IMR-90 (cell line): ENCODE data around the gene OLFML3. TPM values are rescaled to one million over a fixed set of nuclear protein-coding genes. Genes with fewer than 3 reads are reported as not detected.

ENCODE experiments used
- ATAC-seq: fragments of 200-7000 bp; cut with Tn5 transposase; 2 replicates; pipeline ENCODE4 v1.9.1; 2020; ENCODE audit warnings: low read depth, mild to moderate bottlenecking, moderate library complexity
- BruUV-seq: library from RNA; stranded (reverse); fragments of 400-500 nt; replicated peaks from 2 replicates; lab custom pipeline; 2021; lab: Mats Ljungman, UMichigan
- CTCF ChIA-PET: fragments of 300-600 bp; formaldehyde crosslinking; extraction: SDS; loops from one replicate; lab custom pipeline; 2021; ENCODE audit warnings: antibody characterized with exemption; lab: Yijun Ruan, JAX
- POLR2A ChIA-PET: fragments of 300-600 bp; sonication (Branson Sonifier 250); formaldehyde crosslinking; loops from one replicate; lab custom pipeline; 2022; ENCODE audit warnings: antibody characterized with exemption; ENCODE audit not compliant: unreplicated experiment; lab: Charles Lee
- DNase-seq: peaks from one replicate; pipeline ENCODE4 v3.0.0; 2013
- H2AFZ ChIP-seq: replicated peaks from 2 replicates; pipeline ENCODE3; 2013; ENCODE audit warnings: low read length, mild to moderate bottlenecking; ENCODE audit not compliant: poor library complexity
- H2AK5ac ChIP-seq: 2 replicates; pipeline ENCODE4 v1.6.1; 2013; ENCODE audit warnings: low read depth, low read length, inconsistent platforms
- H2AK9ac ChIP-seq: replicated peaks from 2 replicates; pipeline ENCODE3; 2013; ENCODE audit warnings: mild to moderate bottlenecking, low read depth, low read length, moderate library complexity; ENCODE audit not compliant: poor library complexity
- H2BK120ac ChIP-seq: 2 replicates; pipeline ENCODE4 v1.6.1; 2013; ENCODE audit warnings: low read depth, low read length, inconsistent platforms
- H2BK15ac ChIP-seq: 3 replicates; pipeline ENCODE4 v1.6.1; 2013; ENCODE audit warnings: low read depth, low read length, inconsistent platforms
- H2BK20ac ChIP-seq: 2 replicates; pipeline ENCODE4 v1.6.1; 2013; ENCODE audit warnings: low read depth, mild to moderate bottlenecking, inconsistent platforms, low read length, moderate library complexity
- H2BK5ac ChIP-seq: 2 replicates; pipeline ENCODE4 v1.6.1; 2013; ENCODE audit warnings: mild to moderate bottlenecking, low read depth, low read length, inconsistent platforms; ENCODE audit not compliant: poor library complexity, severe bottlenecking
- H3K14ac ChIP-seq: replicated peaks from 2 replicates; pipeline ENCODE4 v1.6.1; 2013; ENCODE audit warnings: low read depth, low read length, inconsistent platforms
- H3K18ac ChIP-seq: 2 replicates; pipeline ENCODE4 v1.6.1; 2013; ENCODE audit warnings: low read depth, low read length, control low read depth
- H3K23ac ChIP-seq: 2 replicates; pipeline ENCODE4 v1.6.1; 2013; ENCODE audit warnings: low read depth, low read length, inconsistent platforms
- H3K27ac ChIP-seq: 2 replicates; pipeline ENCODE4 v1.5.1; 2013; ENCODE audit warnings: mild to moderate bottlenecking, control low read depth, low read length; ENCODE audit not compliant: insufficient read depth
- H3K27me3 ChIP-seq: 2 replicates; pipeline ENCODE4 v1.6.1; 2013; ENCODE audit warnings: low read length; ENCODE audit not compliant: control insufficient read depth, insufficient read depth
- H3K36me3 ChIP-seq: 2 replicates; pipeline ENCODE4 v1.6.1; 2013; ENCODE audit warnings: low read length, mixed read lengths; ENCODE audit not compliant: control insufficient read depth, insufficient read depth
- H3K4ac ChIP-seq: 2 replicates; pipeline ENCODE4 v1.6.1; 2013; ENCODE audit warnings: low read depth, low read length, inconsistent platforms
- H3K4me1 ChIP-seq: 2 replicates; pipeline ENCODE4 v1.6.1; 2013; ENCODE audit warnings: low read length, mixed read lengths; ENCODE audit not compliant: control insufficient read depth, insufficient read depth
- H3K4me2 ChIP-seq: 2 replicates; pipeline ENCODE4 v1.6.1; 2013; ENCODE audit warnings: low read depth, mild to moderate bottlenecking, control low read depth, low read length, moderate library complexity
- H3K4me3 ChIP-seq: 2 replicates; pipeline ENCODE4 v1.5.1; 2013; ENCODE audit warnings: low read depth, mild to moderate bottlenecking, control low read depth, low read length, moderate library complexity; ENCODE audit not compliant: insufficient read depth
- H3K56ac ChIP-seq: 2 replicates; pipeline ENCODE4 v1.6.1; 2013; ENCODE audit warnings: low read length, inconsistent platforms; ENCODE audit not compliant: insufficient read depth; ENCODE audit errors: extremely low read depth
- H3K79me1 ChIP-seq, 2 experiments: 2 replicates each; pipeline ENCODE4 v1.6.1; 2013; ENCODE audit warnings: low read length in 2 of 2, inconsistent platforms in 1 of 2, low read depth in 1 of 2
- H3K9ac ChIP-seq: 2 replicates; pipeline ENCODE4 v1.6.1; 2013; ENCODE audit warnings: low read depth, low read length, control low read depth
- H3K9me1 ChIP-seq: 2 replicates; pipeline ENCODE4 v1.6.1; 2013; ENCODE audit warnings: low read length, inconsistent platforms; ENCODE audit not compliant: insufficient read depth
- H3K9me3 ChIP-seq: 2 replicates; pipeline ENCODE4 v1.6.1; 2013; ENCODE audit warnings: low read length; ENCODE audit not compliant: control insufficient read depth, insufficient read depth
- H4K20me1 ChIP-seq: 2 replicates; pipeline ENCODE4 v1.6.1; 2013; ENCODE audit warnings: low read length, inconsistent platforms; ENCODE audit not compliant: insufficient read depth
- H4K5ac ChIP-seq: 2 replicates; pipeline ENCODE4 v1.6.1; 2013; ENCODE audit warnings: mild to moderate bottlenecking, low read depth, low read length, control low read depth
- H4K8ac ChIP-seq, 2 experiments: 2 replicates each; pipeline ENCODE4 v1.6.1; 2013; ENCODE audit warnings: low read depth in 2 of 2, low read length in 2 of 2, control low read depth in 1 of 2, inconsistent platforms in 1 of 2
- H4K91ac ChIP-seq: 2 replicates; pipeline ENCODE4 v1.6.1; 2013; ENCODE audit warnings: low read depth, low read length, inconsistent platforms; ENCODE audit not compliant: insufficient read depth
- BHLHE40 ChIP-seq: fragments of 150-350 bp; IDR thresholded peaks from 2 replicates; pipeline ENCODE4 v1.6.1; 2016; ENCODE audit warnings: mild to moderate bottlenecking, low read depth, low read length
- CEBPB ChIP-seq: IDR thresholded peaks from 2 replicates; pipeline ENCODE4 v1.6.1; 2012; ENCODE audit warnings: low read depth, low read length, improper control_type of control experiment
- CHD1 ChIP-seq: IDR thresholded peaks from 2 replicates; pipeline ENCODE4 v1.6.1; 2012; ENCODE audit warnings: low read depth, low read length, improper control_type of control experiment
- CTCF ChIP-seq: conservative IDR thresholded peaks from 2 replicates; pipeline ENCODE4 v1.5.1; 2012; ENCODE audit warnings: mild to moderate bottlenecking, low read depth, low read length, improper control_type of control experiment
- FOS ChIP-seq: fragments of 150-350 bp; IDR thresholded peaks from 2 replicates; pipeline ENCODE4 v1.6.1; 2016; ENCODE audit warnings: low read depth, low read length
- MAFK ChIP-seq: IDR thresholded peaks from 2 replicates; pipeline ENCODE4 v1.6.1; 2012; ENCODE audit warnings: low read depth, low read length, improper control_type of control experiment
- MAZ ChIP-seq: IDR thresholded peaks from 2 replicates; pipeline ENCODE4 v1.6.1; 2012; ENCODE audit warnings: low read depth, mild to moderate bottlenecking, low read length, improper control_type of control experiment, moderate library complexity, borderline replicate concordance
- MXI1 ChIP-seq: IDR thresholded peaks from 2 replicates; pipeline ENCODE4 v1.6.1; 2012; ENCODE audit warnings: low read depth, mild to moderate bottlenecking, low read length, moderate library complexity, borderline replicate concordance
- POLR2A ChIP-seq: IDR thresholded peaks from 2 replicates; pipeline ENCODE4 v1.6.1; 2012; ENCODE audit warnings: mild to moderate bottlenecking, low read depth, low read length
- RAD21 ChIP-seq: IDR thresholded peaks from 2 replicates; pipeline ENCODE4 v1.6.1; 2012; ENCODE audit warnings: low read length, improper control_type of control experiment
- RCOR1 ChIP-seq: IDR thresholded peaks from 2 replicates; pipeline ENCODE4 v1.6.1; 2012; ENCODE audit warnings: mild to moderate bottlenecking, low read length, improper control_type of control experiment; ENCODE audit not compliant: insufficient replicate concordance
- SMC3 ChIP-seq: fragments of 150-350 bp; IDR thresholded peaks from 2 replicates; pipeline ENCODE4 v1.6.1; 2016; ENCODE audit warnings: low read depth, mild to moderate bottlenecking, antibody characterized with exemption, low read length, moderate library complexity
- USF2 ChIP-seq: fragments of 150-350 bp; IDR thresholded peaks from 2 replicates; pipeline ENCODE4 v1.6.1; 2017; ENCODE audit warnings: mild to moderate bottlenecking, antibody characterized with exemption, low read length, low read depth
- WGBS, 2 experiments: methylation state at CpG; one replicate each; pipeline versions ENCODE4 v1.1.5 to v1.1.7; 2013; ENCODE audit warnings: missing lambda C conversion rate in 2 of 2; ENCODE audit not compliant: insufficient read length in 1 of 2; ENCODE audit errors: extremely low coverage in 2 of 2; 5-methylcytosine and 5-hydroxymethylcytosine counted together
- dilution Hi-C: fragments of 300-500 bp; cut with HindIII; formaldehyde crosslinking; loops from one replicate; pipeline ENCODE4 v1.14.3; 2018; ENCODE audit warnings: low sequenced_read_pairs; ENCODE audit not compliant: unreplicated experiment
- in situ Hi-C: fragments of 300-500 bp; cut with MboI; formaldehyde crosslinking; loops from 3 replicates; pipeline ENCODE4 v1.14.3; 2019; ENCODE audit warnings: low sequenced_read_pairs, inconsistent platforms, mixed read lengths
- intact Hi-C: fragments of 100-400 bp; cut with micrococcal nuclease; formaldehyde crosslinking; loops from 2 replicates; pipeline ENCODE4 v1.10.0; 2022
- polyA plus RNA-seq, 3 experiments: library from polyadenylated mRNA; depleted of rRNA; stranded (reverse); fragments of >200 nt; gene quantifications; 2 replicates each; pipeline ENCODE4 v1.2.3, GENCODE V29; 2012; ENCODE audit warnings: low replicate concordance in 1 of 3
- total RNA-seq: library from RNA; depleted of rRNA; stranded (reverse); fragments of >200 nt; gene quantifications from 2 replicates; pipeline ENCODE4 v1.2.3, GENCODE V29; 2012

The OLFML3 gene
- total and polyA plus RNA-seq, 2 of the 4 experiments (the other 2 are of a cell fraction), result 40.9 to 71.3 TPM

GRCh38 chr1:113981962-113982931, 3.0 kb downstream of the OLFML3 start:
- H4K8ac ChIP-seq, result peak overlapping the region in 1 of 2 experiments; percentile 47; a peak in 2 of 4 replicates
- in situ Hi-C loops, result loop anchor here (5.0 kb wide), 1 partner anchor 300 kb away; no protein-coding TSS in a partner anchor
- peak overlapping the region; percentile 47 for H2AK9ac ChIP-seq
- peak overlapping the region; percentile 82 for H2AFZ ChIP-seq
- 0% methylated on average over 1 of the region's 18 CpGs; no CpG with 5 or more reads in 1 of the 2 experiments for WGBS, 2 experiments
- H3K27me3 ChIP-seq, result no peaks in the 10 kb centered on the region
- H3K23ac ChIP-seq, result 0 out of 2 replicates have a peak overlapping the region, but pooled peaks have one; percentile 4
- peak overlapping the region; percentile 23; the same call in 1 of the 2 replicates for H3K4me3 ChIP-seq
- peak overlapping the region; percentile 86 for H3K4ac ChIP-seq
- CTCF ChIA-PET, result interaction anchor here (0.5 to 3.8 kb wide), 3 partner anchors 14 to 301 kb away, joined by 3 to 23 read pairs (median 3); no protein-coding TSS in a partner anchor
- peak overlapping the region; percentile 69; the same call in 1 of the 2 replicates for H2AK5ac ChIP-seq
- H4K20me1 ChIP-seq, result no peaks in the 10 kb centered on the region
- peak overlapping the region; percentile 3; the same call in 1 of the 2 replicates for H3K18ac ChIP-seq
- peak overlapping the region; percentile 84 for H3K4me2 ChIP-seq
- H3K79me1 ChIP-seq, result peaks cover 0 to 24% of the 10 kb centered on the region in 2 experiments; a peak in 2 of 4 replicates
- ATAC-seq, result peak; percentile 53
- H3K14ac ChIP-seq, result peak overlapping the region; percentile 73; the same call in 1 of the 2 replicates
- no TSS peak for BruUV-seq
- intact Hi-C loops, result no loop called here
- peak overlapping the region; percentile 60 for H3K27ac ChIP-seq
- H3K56ac ChIP-seq, result peak overlapping the region; percentile 0; the same call in 1 of the 2 replicates
- dilution Hi-C loops, result no loop called here
- peak overlapping the region; percentile 87 for H4K91ac ChIP-seq
- H3K36me3 ChIP-seq, result peaks cover 2% of the 10 kb centered on the region; the same call in 1 of the 2 replicates
- H3K9me1 ChIP-seq, result peaks cover 12% of the 10 kb centered on the region
- H3K4me1 ChIP-seq, result peaks cover 19% of the 10 kb centered on the region
- peak overlapping the region; percentile 38; the same call in 1 of the 2 replicates for H4K5ac ChIP-seq
- peak overlapping the region; percentile 53 for H2BK20ac ChIP-seq
- H2BK15ac ChIP-seq, result peak overlapping the region; percentile 18; the same call in 1 of the 3 replicates
- H2BK120ac ChIP-seq, result peak overlapping the region; percentile 50
- H3K9ac ChIP-seq, result peak overlapping the region; percentile 15
- DNase-seq, result peak; percentile 82
- H2BK5ac ChIP-seq, result peak overlapping the region; percentile 59
- POLR2A ChIA-PET, result no interaction called here
- no peaks in the 10 kb centered on the region for H3K9me3 ChIP-seq
- peak; percentile 14; the same call in 1 of the 2 replicates for TF ChIP-seq RAD21
- no peak for TF ChIP-seq SMC3
- no peak for TF ChIP-seq MAFK
- TF ChIP-seq USF2, result no peak
- TF ChIP-seq FOS, result no peak
- no peak for TF ChIP-seq MAZ
- no peak for TF ChIP-seq POLR2A
- TF ChIP-seq CHD1, result no peak
- TF ChIP-seq RCOR1, result no peak
- TF ChIP-seq BHLHE40, result no peak
- TF ChIP-seq CEBPB, result peak; percentile 99
- TF ChIP-seq CTCF, result no peak
- TF ChIP-seq MXI1, result no peak
